GM12892 (cell line): ENCODE results near the gene SEL1L.

Experiments used
- POLR2A ChIP-seq: IDR thresholded peaks from 2 replicates; pipeline ENCODE4 v1.6.1; 2011; ENCODE audit warnings: low read depth, low read length, control low read depth
- POLR2AphosphoS5 ChIP-seq: IDR thresholded peaks from 2 replicates; pipeline ENCODE4 v1.6.1; 2011; ENCODE audit warnings: low read depth, low read length, control low read depth

DNA sequence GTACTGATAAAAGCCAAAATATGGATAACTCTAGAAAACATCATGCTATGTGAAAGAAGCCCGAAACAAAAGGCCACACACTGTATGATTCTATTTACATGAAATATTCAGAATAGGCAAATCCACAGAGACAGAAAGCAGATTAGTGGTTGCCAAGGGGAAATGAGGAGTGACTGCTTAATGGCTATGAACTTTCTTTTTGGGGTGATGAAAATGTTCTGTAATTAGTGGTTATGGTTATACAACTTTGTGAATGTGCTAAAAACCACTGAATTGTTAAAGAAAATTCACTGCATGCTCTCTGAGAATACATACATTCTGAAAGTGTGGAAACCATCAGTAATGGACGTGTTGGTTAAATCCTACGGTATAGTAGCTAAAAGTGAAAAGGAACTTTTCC, 93.6 kb downstream of the SEL1L start:
- TF ChIP-seq POLR2AphosphoS5 = no peak
- TF ChIP-seq POLR2A = no peak
